ENCODE data around the gene C11orf86.
"Not testable (repeated sequence)": the region's sequence is repeated elsewhere in the genome, so short reads cannot be mapped to it uniquely, and the experiment has no call there.

The C11orf86 gene, protein sequence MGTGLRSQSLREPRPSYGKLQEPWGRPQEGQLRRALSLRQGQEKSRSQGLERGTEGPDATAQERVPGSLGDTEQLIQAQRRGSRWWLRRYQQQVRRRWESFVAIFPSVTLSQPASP

DNA sequence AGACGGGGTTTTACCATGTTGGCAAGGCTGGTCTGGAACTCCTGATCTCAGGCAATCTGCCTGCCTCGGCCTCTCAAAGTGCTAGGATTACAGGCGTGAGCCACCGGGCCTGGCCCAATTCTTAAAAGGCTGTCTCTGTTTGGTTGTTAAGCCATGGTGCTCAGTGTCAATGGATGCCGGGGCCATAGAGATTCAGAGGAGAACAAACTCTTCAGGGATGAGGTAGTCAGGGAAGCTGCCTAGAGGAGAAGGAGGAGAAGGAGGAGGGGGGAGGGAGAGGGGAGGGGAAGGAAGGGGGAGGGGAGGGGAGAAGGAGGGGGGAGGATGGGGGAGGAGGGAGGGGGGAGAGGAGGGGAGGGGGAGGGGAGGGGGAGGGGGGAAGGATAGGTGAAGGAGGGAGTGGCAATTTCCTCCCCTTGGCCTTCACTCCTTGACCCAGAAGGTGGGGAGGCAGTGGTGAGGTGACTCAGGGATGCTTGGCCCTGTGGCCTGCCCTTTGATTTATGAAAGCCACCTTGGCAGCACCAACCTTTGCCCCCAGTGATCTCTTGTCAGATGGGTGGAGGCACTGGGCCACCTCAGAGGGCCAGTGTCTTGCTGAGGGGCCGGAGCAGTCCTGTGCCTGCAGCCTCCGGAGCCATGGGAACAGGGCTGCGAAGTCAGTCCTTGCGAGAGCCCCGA is at the start of gene C11orf86:
TSS of gene C11orf86 (plus strand) at position 581 of the 681 bp plus-strand sequence. CDS start at position 640, 59 bp downstream.
- peak; percentile 27 for DNase-seq (ENCODE audit: low read depth, low spot score)

DNA sequence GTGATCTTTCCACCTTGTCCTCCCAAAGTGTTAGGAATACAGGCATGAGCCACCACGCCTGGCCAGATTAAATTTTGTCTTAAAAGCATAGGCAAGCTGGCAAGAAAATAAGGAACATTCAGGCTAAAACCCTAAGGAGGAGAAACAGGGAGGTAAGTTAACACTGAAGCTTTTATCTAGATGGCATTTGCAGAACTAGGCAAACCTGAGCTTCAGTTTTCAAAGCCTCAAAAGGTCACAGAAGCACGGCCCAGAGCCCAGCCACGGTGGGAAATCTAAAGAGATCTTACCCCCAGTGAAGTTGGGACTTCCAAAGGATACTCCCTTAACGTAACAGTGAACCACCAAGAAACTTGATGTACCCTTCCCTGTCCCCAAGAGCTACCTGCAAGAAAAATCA is 45.4 kb upstream of the C11orf86 start:
- no peak for DNase-seq (ENCODE audit: low read depth, low spot score)

DNA sequence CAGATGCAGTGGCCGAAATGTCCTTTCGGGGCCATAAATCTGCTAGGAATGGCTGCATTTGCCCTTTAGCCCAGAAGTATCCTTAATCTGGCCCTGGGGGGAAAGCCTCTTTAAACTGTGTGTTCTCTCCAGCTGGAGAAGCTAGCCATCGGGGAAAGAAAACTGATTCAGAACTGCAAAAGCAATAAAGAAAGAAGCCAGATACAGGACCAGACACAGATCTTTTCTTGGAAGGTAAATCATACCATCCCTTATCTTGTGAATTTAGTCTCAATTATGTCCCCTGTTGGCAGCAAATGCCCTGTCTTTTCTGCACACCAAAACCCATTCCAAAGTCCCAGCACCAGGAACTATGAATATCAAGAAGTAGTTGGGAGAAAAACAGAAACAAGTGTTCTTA is 42.6 kb upstream of the C11orf86 start:
- no peak for DNase-seq (ENCODE audit: low read depth, low spot score)

DNA sequence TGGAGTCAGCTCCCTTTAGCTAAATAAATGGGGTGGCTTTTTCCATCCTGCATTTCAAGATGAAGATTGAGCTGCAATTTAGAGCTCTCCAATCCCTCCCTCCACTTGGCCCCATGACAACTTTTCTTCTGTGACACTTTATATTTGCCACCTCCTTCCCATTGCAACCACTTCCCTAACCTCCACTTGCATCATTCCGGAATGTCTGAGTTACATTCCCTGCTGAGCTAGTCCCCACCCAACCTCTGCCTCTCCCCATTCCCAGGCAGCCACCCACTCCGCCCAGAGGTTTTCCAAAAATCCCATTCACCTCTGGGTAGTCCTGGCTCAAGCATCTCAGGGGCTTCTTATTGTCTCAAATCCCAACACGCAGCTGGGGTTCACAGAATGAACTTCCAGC is 41.6 kb upstream of the C11orf86 start:
- no peak for DNase-seq (ENCODE audit: low read depth, low spot score)

DNA sequence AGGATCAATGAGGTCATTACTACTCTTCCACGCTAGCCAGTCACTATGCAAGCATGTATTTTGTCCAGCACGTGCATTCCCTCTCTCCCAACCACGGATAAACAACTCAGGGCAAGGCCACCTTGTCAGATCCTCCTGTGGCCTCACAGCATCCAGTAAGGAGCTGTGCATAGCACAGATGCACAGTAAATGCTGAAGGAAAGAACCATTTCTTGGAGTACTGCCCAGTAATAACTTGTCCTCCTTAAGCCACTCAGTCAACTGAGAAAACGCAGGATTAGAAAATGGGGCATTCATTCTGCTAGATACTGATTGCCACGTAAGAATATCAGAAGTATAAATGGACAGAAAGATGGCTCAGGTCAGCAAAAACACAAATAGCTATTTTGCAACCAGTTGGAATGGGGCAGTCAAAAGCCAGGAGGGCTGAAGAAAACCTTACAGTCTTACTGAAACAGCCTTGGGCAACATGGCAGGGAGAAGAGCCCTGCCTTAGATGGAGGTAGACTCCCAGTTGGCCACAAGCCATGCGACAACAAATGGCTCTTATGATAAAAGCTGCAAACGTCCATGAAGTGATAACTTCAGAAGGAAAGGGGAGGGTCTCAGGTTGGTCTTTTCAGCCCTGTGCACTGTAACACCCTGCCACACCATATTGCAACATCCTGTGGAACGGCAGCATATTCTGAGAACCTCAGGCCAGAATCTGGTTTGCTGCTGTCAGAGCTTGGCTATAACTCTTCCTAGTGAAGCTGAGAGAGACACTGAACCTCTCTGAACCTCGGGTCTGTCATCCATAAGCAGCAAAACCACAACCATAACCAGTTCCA is 39.9 kb upstream of the C11orf86 start:
- DNase-seq (ENCODE audit: low read depth, low spot score) = no peak

DNA sequence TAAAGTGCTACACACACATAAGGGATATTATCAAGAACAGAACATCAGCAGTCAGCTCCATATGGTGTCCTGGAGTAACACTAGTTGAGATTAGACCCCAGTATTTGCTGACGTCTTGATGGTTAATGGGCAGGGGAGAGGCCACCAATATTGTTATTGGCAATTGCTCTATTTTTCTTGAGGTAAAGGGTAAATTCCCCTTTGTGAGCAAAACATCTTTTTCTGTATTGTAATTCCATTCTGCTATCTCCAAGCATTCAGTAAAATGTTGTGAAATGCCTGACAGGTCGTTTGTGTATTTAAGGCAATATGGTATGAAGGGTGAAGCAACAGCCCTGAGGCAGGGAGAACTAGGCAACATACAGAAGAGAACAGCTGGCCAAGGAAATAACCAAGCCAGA is 38.8 kb upstream of the C11orf86 start:
- DNase-seq (ENCODE audit: low read depth, low spot score) = no peak

DNA sequence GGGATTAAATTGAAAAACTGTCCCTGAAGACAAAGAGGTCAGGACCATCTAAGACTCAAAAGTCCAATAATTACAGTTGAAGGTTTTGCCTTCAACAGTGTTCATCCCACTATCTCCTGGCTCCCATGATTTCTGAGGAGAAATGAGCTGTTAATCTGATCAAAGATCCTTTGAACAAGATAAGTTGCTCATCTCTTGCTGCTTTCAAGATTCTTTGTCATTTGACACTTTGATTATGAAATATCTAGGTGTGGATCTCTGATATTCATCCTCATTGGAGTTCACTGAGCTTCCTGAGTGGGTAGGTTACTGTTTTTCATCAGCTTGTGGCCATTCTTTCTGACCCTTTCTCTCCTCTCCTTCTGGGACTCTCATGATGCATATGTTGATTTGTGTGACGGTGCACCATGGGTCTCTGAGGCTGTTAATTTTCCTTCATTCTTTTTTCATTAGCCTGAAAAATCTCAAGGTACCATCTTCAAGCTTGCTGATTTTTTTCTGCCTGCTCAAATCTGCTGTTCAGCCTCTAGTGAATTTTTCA is 37.8 kb upstream of the C11orf86 start:
- no peak for DNase-seq (ENCODE audit: low read depth, low spot score)

DNA sequence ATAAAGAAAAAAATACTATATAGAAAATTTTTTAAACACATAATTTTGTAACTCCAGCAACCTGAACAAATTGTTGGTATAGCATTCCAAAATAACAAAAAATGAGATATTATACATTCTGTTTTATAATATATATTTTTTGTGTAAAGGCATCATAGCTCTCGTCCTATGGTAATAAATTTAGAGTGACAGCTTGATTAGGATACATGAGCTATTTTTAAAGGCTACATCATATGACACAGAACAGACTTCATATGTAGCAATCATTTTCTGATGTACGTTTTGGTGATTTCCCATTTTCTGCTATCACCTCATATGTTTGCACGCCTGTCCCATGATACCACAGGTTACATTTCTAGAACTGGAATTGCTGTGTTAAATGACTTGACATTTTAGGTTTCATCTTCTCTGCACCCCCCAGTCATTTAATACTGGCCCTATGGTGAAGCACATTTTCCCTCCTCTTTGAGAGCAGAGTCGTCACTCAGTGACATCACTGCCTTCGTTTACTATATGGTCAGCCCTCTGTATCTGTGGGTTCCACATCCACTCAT is 36.4 kb upstream of the C11orf86 start:
- DNase-seq (ENCODE audit: low read depth, low spot score) = no peak

DNA sequence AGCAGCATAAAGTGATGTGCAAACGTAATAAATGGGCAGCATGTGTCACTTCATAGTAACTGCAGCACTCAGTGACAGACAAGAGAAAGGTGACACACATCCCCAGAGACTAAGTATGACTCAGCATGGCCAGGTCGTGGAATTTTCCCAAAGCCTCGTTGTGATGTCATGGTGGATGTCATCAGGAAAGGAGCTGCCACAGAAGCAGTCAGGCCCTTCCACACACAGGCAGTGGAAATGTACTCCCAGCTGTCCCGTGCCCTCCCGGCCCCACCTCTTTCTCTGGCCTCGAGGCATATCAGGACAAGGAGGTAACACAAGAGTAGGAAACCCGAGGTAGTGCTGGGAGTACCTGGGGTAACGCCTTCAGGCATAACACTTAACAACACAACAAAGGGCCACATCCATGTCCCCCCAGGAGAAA is 25.0 kb upstream of the C11orf86 start:
- peak; percentile 91 for DNase-seq (ENCODE audit: low read depth, low spot score)

DNA sequence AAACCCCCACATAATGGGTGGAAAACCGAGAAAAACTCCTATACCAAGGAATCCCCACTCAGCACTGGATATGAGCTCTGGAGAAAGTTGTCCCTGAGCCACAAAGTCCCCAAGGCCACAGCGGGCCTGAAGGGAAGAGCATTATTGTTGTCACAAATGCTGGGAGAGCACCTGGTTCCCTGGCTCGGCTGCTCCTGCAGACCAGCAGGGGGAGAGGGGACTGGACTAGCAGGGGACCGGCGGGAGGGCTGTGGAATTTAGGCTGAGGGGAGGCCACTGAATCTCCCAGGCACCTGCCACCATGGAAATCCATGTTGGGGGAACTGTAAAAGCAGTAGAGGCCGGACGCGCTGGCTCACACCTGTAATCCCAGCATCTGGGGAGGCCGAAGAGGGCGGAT is 24.0 kb upstream of the C11orf86 start:
- DNase-seq (ENCODE audit: low read depth, low spot score) = peak; percentile 54

DNA sequence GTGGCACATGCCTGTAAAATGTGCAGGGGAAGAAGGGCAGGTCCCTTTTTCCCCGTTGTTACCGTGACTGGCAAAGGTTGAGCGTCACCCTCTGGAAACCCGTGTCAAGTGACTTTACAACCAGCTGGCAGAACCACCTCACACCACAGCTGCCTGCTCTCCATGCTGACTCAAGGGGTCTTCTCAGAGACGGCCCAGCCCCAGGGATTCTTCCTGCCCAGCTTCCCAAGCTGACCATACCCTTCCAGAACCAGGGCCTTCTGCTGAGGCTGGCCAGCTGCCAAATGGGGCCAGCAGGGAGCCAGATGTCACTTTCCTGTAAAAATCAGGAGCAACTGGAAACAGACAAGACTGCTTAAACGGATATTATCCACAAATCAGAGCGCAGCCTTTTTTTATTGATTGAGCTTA is 23.2 kb upstream of the C11orf86 start:
- no peak for DNase-seq (ENCODE audit: low read depth, low spot score)

DNA sequence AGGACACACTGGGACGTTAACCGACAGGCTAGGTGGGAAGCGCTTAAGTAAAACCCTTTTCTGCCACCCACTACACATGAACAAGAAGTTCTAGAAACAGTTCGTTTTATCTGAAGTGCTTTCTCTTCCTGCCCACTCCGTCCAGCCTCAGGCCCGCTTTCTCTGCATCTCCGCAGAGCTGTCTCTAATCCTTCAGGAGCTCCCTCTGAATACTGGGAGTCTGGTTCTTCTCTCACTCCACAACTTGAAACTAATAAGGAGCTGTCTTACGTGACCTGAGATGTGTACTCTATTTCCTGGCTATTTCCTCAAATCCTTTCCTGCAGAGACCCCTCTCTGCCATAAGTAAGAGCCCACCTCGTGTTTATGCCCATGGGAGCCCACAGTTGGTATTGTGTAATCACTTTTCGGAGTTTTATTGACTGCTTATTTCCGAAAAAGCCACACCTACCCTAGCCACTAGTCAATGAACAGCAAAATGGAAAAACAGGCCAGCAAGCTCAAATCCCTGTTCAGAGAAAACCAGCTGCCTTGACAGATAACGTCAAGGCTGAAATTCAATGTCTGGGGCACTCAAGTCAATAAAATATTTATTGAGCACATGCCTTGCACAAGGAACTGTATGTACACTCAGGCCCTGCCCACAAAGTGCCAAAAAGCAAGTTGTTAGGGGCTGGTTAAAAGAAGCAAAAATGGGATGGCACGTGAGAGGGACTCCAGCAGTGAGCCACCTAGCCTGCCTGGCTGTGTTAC is 21.8 kb upstream of the C11orf86 start:
- DNase-seq (ENCODE audit: low read depth, low spot score) = no peak

DNA sequence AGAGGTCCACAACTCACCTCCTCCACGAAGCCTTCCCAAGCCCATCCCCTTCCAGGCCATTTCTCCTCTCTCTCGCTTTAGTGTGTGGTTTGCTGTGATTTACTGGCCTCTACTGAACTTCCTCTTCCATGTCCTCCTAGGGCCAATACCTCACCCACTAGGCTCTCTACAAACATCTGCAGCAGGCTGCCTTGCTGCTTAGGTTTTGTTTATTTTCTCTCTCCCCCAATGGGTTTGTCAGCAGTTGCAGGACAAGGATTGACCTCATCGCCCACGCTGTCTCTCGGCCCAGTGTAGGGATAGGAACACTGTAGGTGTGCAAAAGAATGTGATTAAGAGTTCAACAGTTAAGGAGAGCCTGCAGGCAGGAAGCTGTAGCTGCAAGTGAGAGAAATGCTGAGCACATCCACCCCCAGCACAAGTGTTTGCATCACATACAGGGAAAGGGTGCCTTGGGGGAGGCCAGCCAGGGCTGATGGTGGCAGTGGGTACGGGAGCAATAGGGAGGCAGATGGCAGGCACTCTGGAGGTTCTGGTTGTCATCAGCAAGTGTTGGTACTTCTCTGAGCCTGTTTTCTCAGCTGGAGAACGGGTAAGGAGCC is 18.3 kb upstream of the C11orf86 start:
- peak; percentile 80 for DNase-seq (ENCODE audit: low read depth, low spot score)

DNA sequence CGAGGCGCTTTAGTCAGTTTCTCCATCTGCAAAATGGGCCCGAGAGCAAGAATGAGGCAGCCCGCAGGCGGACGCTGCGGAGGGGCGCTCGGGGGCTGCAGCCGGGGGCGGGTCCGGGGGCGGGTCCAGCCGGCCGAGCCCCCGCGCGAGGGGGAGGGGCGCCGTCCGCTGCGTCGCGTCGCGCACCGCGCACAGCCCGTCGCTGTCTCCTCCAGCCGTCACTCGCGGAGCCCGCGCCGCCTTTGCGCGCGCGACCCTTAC is 17.2 kb upstream of the C11orf86 start:
- no peak for DNase-seq (ENCODE audit: low read depth, low spot score)

DNA sequence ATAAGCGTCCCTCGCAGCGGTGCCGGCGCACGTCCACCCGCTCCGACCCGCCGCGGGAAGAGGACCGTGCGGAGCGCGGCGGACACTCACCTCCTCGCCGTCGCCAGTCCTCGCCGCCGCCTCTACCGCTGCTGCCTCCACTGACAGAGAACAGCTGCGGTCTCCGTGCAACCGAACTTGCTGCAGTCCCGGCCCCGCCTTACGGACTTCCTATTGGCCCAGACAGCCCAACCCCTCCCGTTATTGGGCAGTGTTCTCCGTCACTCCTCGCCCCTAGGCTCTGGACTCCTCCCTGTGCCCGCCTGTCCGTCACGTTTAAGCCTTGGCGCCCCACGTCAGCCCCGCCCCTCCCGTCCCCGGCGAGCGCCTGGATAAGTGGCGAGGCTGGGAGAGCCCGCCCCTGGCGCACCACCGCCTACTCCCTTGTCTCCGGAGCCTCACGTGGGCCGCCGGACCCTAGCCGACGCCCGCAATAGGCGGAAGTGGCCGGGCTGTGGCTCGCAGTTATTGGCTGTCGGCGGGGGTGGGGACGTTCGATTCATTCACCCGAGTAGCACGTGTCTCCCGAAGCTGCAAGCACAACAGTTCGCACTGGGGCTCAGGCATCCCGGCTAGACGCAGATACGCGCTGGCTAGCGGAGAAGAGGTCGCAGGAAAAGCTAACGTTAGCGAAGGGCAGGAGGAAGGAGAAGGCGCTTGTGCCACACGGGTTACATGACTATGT is 16.7 kb upstream of the C11orf86 start, which contains the start of gene PC:
TSS of gene PC (minus strand) at position 152 of the 724 bp plus-strand sequence. CDS start 86,224 bp downstream, outside the sequence.
- DNase-seq (ENCODE audit: low read depth, low spot score) = peak; percentile 100

DNA sequence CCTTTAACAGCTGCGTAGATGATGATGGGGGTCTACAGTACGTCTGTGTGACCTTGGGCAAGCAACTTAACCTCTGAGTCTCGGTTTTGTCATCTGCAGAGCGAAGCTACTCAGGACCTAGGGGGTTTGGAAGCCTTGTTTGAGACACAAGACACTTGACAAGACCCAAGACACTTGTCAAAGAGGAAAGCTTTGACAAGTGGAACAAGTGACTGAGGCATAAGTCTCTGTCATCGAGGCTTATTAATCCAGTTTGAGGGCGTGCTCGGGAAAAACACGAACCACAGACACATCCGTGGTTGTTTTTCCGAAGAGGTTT is 16.2 kb upstream of the C11orf86 start:
- no peak for DNase-seq (ENCODE audit: low read depth, low spot score)

DNA sequence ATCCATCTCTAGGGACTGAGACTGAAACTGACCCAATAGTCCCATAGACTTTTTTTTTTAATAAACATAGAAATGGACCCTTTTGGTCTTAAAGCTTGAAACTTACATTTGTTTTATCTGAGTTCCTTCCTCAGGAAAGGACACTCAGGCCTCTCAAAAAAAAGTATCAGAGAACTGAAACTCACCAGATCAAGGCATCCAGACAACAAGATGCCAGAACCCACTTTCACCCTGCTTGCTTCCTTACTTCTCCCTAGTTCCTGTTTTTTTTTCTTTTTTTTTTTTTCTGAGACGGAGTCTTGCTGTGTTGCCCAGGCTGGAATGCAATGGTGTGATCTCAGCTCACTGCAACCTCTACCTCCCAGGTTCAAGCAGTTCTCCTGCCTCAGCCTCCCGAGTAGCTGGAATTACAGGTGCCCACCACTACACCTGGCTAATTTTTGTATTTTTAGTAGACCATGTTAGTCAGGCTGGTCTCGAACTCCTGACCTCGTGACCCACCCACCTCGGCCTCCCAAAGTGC is 13.4 kb upstream of the C11orf86 start:
- not testable (repeated sequence) for DNase-seq (ENCODE audit: low read depth, low spot score)

DNA sequence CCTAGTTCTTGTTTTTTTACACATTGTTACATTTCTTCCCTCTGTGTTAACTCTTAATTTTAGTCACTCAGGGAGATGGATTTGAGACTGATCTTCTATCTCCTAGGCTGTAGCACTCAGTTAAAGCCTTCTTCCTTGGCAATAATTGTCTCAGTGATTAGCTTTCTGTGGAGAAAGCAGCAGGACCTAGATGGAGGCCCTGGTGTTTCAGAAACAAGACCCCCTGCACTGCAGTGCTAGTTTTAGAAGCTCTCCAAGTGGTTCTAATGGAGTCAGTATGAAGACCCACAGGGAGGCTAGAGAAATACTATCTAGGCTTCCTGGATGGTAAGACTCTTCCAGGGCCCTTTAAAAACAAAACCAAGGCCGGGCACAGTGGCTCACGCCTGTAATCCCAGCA is 12.9 kb upstream of the C11orf86 start:
- DNase-seq (ENCODE audit: low read depth, low spot score) = no peak

DNA sequence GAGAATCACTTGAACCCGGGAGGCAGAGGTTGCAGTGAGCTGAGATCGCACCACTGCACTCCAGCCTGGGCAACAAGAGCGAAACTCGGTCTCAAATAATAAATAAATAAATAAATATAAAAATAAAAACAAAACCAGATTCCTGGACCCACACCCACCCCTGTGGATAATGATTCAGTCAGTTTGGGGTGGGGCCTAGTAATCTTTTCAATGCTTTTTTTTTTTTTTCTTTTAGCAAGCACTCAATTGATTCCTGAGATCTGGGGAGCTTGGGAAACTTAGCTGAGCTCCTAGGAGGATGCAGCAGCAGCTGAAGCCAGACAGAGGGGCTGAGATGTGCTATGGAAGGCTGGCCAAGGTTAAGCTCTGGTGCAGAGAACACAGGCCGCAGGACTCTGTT is 12.3 kb upstream of the C11orf86 start:
- no peak for DNase-seq (ENCODE audit: low read depth, low spot score)

DNA sequence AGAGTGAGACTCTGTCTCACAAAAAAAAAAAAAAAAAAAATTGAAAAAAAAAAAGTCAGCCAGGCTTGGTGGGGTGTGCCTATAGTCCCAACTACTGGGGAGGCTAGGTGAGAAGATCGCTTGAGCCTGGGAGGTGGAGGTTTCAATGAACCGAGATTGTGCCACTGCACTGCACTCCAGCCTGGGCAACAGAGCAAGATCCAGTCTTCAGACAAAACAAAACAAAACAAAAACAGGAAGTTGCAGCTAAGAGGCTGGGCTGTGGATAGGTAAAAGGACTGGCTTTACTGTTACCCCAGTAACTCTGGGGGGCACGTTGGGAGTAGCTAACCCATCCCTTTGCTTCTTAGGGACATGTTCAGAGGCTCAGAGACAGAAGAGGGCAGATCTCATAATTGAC is 10.6 kb upstream of the C11orf86 start:
- DNase-seq (ENCODE audit: low read depth, low spot score) = no peak

Data from ELF-1 (cell line).